SK-N-SH (cell line): ENCODE measurements around the gene SHC3. TPM values are rescaled to one million over a fixed set of nuclear protein-coding genes. Genes with fewer than 3 reads are reported as not detected.

Experiments
- CTCF ChIA-PET: fragments of 300-600, 350-600 bp; formaldehyde crosslinking; extraction: SDS; loops from one replicate; lab custom pipeline; 2021; lab: Yijun Ruan, JAX
- POLR2A ChIA-PET: fragments of 350-600 bp; sonication (Branson Sonifier 250); formaldehyde crosslinking; extraction: SDS; loops from one replicate; lab custom pipeline; 2020; ENCODE audit warnings: antibody characterized with exemption, inconsistent platforms; lab: Yijun Ruan, JAX
- DNase-seq: peaks from one replicate; pipeline ENCODE4 v3.0.0; 2012
- H2AFZ ChIP-seq: fragments of 200-600 bp; sonication (generic); 2 replicates; pipeline ENCODE4 v1.8.1; 2016; ENCODE audit warnings: antibody characterized with exemption, mild to moderate bottlenecking, low read depth
- H3F3A ChIP-seq: fragments of 200-600 bp; sonication (generic); replicated peaks from 2 replicates; pipeline ENCODE3; 2016; ENCODE audit warnings: antibody characterized with exemption, mild to moderate bottlenecking; ENCODE audit not compliant: insufficient read depth
- H3K27ac ChIP-seq, 2 experiments: fragments of 200-500 bp in 1 of 2; fragments of 200-600 bp in 1 of 2; sonication (Bioruptor generic) in 1 of 2; sonication (generic), shearing (Covaris generic) in 1 of 2; 2 replicates each; pipeline versions ENCODE4 v1.5.1 to v1.6.1; 2014 to 2016; ENCODE audit warnings: low read depth in 2 of 2, inconsistent platforms in 1 of 2, low read length in 1 of 2, mild to moderate bottlenecking in 1 of 2, mixed read lengths in 1 of 2
- H3K27me3 ChIP-seq: fragments of 200-600 bp; sonication (generic), shearing (Covaris generic); 2 replicates; pipeline ENCODE4 v1.6.1; 2016; ENCODE audit warnings: mixed run types; ENCODE audit not compliant: insufficient read depth
- H3K36me3 ChIP-seq, 2 experiments: fragments of 200-500 bp in 1 of 2; fragments of 200-600 bp in 1 of 2; sonication (Bioruptor generic) in 1 of 2; sonication (generic) in 1 of 2; replicated peaks in 1 of 2; 2 replicates each; pipeline versions ENCODE3 to v1.5.1; 2014 to 2016; ENCODE audit warnings: low read length in 1 of 2, mild to moderate bottlenecking in 1 of 2; ENCODE audit not compliant: insufficient read depth in 2 of 2, control insufficient read depth in 1 of 2
- H3K4me1 ChIP-seq, 2 experiments: fragments of 200-500 bp in 1 of 2; fragments of 200-600 bp in 1 of 2; sonication (Bioruptor generic) in 1 of 2; sonication (generic), shearing (Covaris generic) in 1 of 2; 2 replicates each; pipeline versions ENCODE4 v1.5.1 to v1.6.1; 2014 to 2016; ENCODE audit warnings: low read depth in 1 of 2, low read length in 1 of 2, mixed run types in 1 of 2; ENCODE audit not compliant: insufficient read depth in 2 of 2, control insufficient read depth in 1 of 2
- H3K4me2 ChIP-seq: fragments of 200-600 bp; sonication (generic), shearing (Covaris generic); 2 replicates; pipeline ENCODE4 v1.6.1; 2017; ENCODE audit warnings: mixed run types
- H3K4me3 ChIP-seq, 2 experiments: fragments of 200-500 bp in 1 of 2; fragments of 200-600 bp in 1 of 2; sonication (Bioruptor generic) in 1 of 2; sonication (generic), shearing (Covaris generic) in 1 of 2; 2 replicates each; pipeline versions ENCODE4 v1.5.1 to v1.8.1; 2014 to 2016; ENCODE audit warnings: low read depth in 2 of 2, inconsistent platforms in 1 of 2, low read length in 1 of 2, mild to moderate bottlenecking in 1 of 2, mixed read lengths in 1 of 2, moderate library complexity in 1 of 2
- H3K79me2 ChIP-seq: fragments of 200-600 bp; sonication (generic); 2 replicates; pipeline ENCODE4 v1.8.1; 2017; ENCODE audit warnings: mild to moderate bottlenecking; ENCODE audit not compliant: insufficient read depth
- H3K9ac ChIP-seq: fragments of 200-600 bp; sonication (generic); 2 replicates; pipeline ENCODE4 v1.6.1; 2017; ENCODE audit warnings: mixed run types
- H3K9me2 ChIP-seq: fragments of 200-600 bp; sonication (generic); 2 replicates; pipeline ENCODE4 v1.6.1; 2017; ENCODE audit warnings: mixed run types
- H3K9me3 ChIP-seq: fragments of 200-600 bp; sonication (generic); 2 replicates; pipeline ENCODE4 v1.6.1; 2017; ENCODE audit warnings: mixed run types, mild to moderate bottlenecking, moderate library complexity
- H4K20me1 ChIP-seq: fragments of 200-600 bp; sonication (generic); 2 replicates; pipeline ENCODE4 v1.6.1; 2017; ENCODE audit warnings: mild to moderate bottlenecking, mixed run types; ENCODE audit not compliant: insufficient read depth
- CTCF ChIP-seq: fragments of 200-600 bp; sonication (generic); IDR thresholded peaks from 2 replicates; pipeline ENCODE4 v1.6.1; 2017; ENCODE audit warnings: antibody characterized with exemption, mild to moderate bottlenecking, moderate library complexity
- FOXJ3 ChIP-seq: sonication (generic); formaldehyde crosslinking; IDR thresholded peaks from 2 replicates; pipeline ENCODE4 v1.5.1; 2020; ENCODE audit warnings: mild to moderate bottlenecking, missing genetic modification reagents
- GATA2 ChIP-seq: sonication (generic); formaldehyde crosslinking; IDR thresholded peaks from 2 replicates; pipeline ENCODE4 v1.5.0; 2020; ENCODE audit warnings: mild to moderate bottlenecking, missing genetic modification reagents
- NFIC ChIP-seq: IDR thresholded peaks from 2 replicates; pipeline ENCODE4 v1.4.0; 2012; ENCODE audit warnings: borderline replicate concordance
- NRF1 ChIP-seq: IDR thresholded peaks from 2 replicates; pipeline ENCODE4 v1.6.1; 2012; ENCODE audit warnings: low read depth, mild to moderate bottlenecking, low read length
- PBX3 ChIP-seq: IDR thresholded peaks from 2 replicates; pipeline ENCODE4; 2012
- RAD21 ChIP-seq: IDR thresholded peaks from 2 replicates; pipeline ENCODE4 v1.6.1; 2012; ENCODE audit warnings: mild to moderate bottlenecking, low read length
- REST ChIP-seq: IDR thresholded peaks from 2 replicates; pipeline ENCODE4 v1.6.1; 2012; ENCODE audit warnings: mild to moderate bottlenecking, low read depth, low read length, moderate library complexity
- RXRA ChIP-seq: IDR thresholded peaks from 2 replicates; pipeline ENCODE4 v1.4.0; 2012; ENCODE audit warnings: low read depth, mild to moderate bottlenecking, borderline replicate concordance
- TCF12 ChIP-seq: IDR thresholded peaks from 2 replicates; pipeline ENCODE4 v1.4.0; 2012
- YY1 ChIP-seq: IDR thresholded peaks from 2 replicates; pipeline ENCODE4 v1.4.0; 2012; ENCODE audit warnings: low read depth, mild to moderate bottlenecking
- WGBS: methylation state at CpG from one replicate; pipeline ENCODE4 v1.1.6; 2017; ENCODE audit warnings: low lambda C conversion rate; 5-methylcytosine and 5-hydroxymethylcytosine counted together
- polyA plus RNA-seq, 3 experiments: library from polyadenylated mRNA; depleted of rRNA; stranded (reverse); fragments of >200 nt; gene quantifications; 2 replicates each; pipeline ENCODE4 v1.2.3, GENCODE V29; 2012

The SHC3 gene
- polyA plus RNA-seq, 1 of the 3 experiments (the other 2 are of a cell fraction), result 3.2 TPM

GRCh38 chr9:89134709-89135108 lies 43.9 kb downstream of the SHC3 start:
- Histone ChIP-seq H3K4me1 (peaks cover 0 to 32% of the 10 kb centered on the region in 2 experiments; a peak in 3 of 4 replicates), H2AFZ (no peak overlapping the region), H3F3A (peaks cover 32% of the 10 kb centered on the region), H3K9me3 (peaks cover 16% of the 10 kb centered on the region; the same call in 1 of the 2 replicates), H3K4me3 (no peak overlapping the region), H3K9ac (no peak overlapping the region), H4K20me1 (no peaks in the 10 kb centered on the region), H3K36me3 (peaks cover 0 to 12% of the 10 kb centered on the region in 2 experiments), H3K79me2 (peaks cover 73% of the 10 kb centered on the region), H3K4me2 (no peak overlapping the region), H3K27me3 (no peaks in the 10 kb centered on the region), H3K27ac (no peak overlapping the region), H3K9me2 (no peaks in the 10 kb centered on the region)
- 91% methylated on average over 1 of the region's 1 CpG for WGBS
- ChIA-PET POLR2A (no interaction called here), CTCF (interaction anchor here (1.2 kb wide), 1 partner anchor 144 kb away, joined by 3 read pairs; no protein-coding TSS in a partner anchor)
- TF ChIP-seq PBX3 (no peak), YY1 (no peak), RXRA (no peak), NFIC (no peak), FOXJ3 (CRISPR knock-in tag) (no peak), GATA2 (CRISPR knock-in tag) (no peak)
- DNase-seq, result no peak

DNA sequence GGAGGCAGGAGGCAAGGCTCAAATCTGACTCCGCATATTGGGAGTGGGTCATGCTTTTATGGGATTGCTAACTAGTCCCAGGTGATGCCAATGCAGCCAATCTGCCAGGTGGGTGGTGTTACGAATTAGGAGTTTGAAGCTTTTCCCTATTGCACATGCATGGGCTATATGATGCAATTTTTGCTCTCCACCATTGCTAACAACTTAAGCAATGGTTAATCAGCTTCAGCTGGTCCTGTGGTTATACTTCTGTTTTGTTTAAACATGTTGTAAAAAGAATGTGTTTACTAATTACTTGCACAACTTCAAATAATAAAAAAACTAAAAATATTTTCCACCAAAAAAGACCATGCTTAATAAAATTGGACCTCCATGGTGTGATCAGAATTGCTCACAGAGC lies 55.7 kb downstream of the SHC3 start:
- ChIA-PET POLR2A (no interaction called here), CTCF (no interaction called here)
- no peak overlapping the region for H3K9ac ChIP-seq
- WGBS, result 94% methylated on average over 2 of the region's 2 CpGs
- no peak overlapping the region for H3K4me3 ChIP-seq
- H2AFZ ChIP-seq, result no peak overlapping the region
- no peak overlapping the region for H3K4me2 ChIP-seq
- H3K36me3 ChIP-seq, result peaks cover 0 to 4% of the 10 kb centered on the region in 2 experiments
- DNase-seq, result no peak
- no peak for TF ChIP-seq TCF12
- TF ChIP-seq NRF1, result no peak
- no peak for TF ChIP-seq CTCF
- TF ChIP-seq REST, result no peak
- no peak for TF ChIP-seq RAD21
- no peak for TF ChIP-seq GATA2 (CRISPR knock-in tag)
- peaks cover 95% of the 10 kb centered on the region for H3K79me2 ChIP-seq
- no peaks in the 10 kb centered on the region for H3F3A ChIP-seq
- H3K27me3 ChIP-seq, result no peaks in the 10 kb centered on the region
- no peaks in the 10 kb centered on the region for H3K9me3 ChIP-seq
- H3K9me2 ChIP-seq, result no peaks in the 10 kb centered on the region
- H3K4me1 ChIP-seq, result no peaks in the 10 kb centered on the region
- H4K20me1 ChIP-seq, result no peaks in the 10 kb centered on the region
- H3K27ac ChIP-seq, result no peak overlapping the region
